ENCODE data around the gene STYXL1. TPM values are rescaled to one million over a fixed set of nuclear protein-coding genes. Genes with fewer than 3 reads are reported as not detected.

Gene STYXL1
- total RNA-seq, 6 experiments from 2014 or later, result 13.8 to 28.5 (median 21.2) TPM

GRCh38 chr7:75980430-75981202 lies 67.2 kb downstream of the STYXL1 start:
- Histone ChIP-seq H3K4me1 (peaks cover 0 to 31% (median 9%) of the 10 kb centered on the region in 4 donors), H3K36me3 (peaks cover 0 to 100% (median 69%) of the 10 kb centered on the region in 4 donors), H3K27ac (peak overlapping the region in 2 of 3 donors; percentile 74 to 75), H3K9me3 (no peaks in the 10 kb centered on the region), H3K27me3 (no peaks in the 10 kb centered on the region), H3K4me3 (no peak overlapping the region)
- intact Hi-C loops (cut with DNase I), result no loop called here
- DNase-seq, result peak in 1 of 3 donors; percentile 62
- peak; percentile 1 to 5 (median 2) for ATAC-seq
- WGBS (ENCODE audit: insufficient coverage, low coverage, low lambda C conversion rate, missing lambda C conversion rate), result 42% methylated on average over 5 of the region's 29 CpGs
- TF ChIP-seq CTCF (IDR thresholded peaks at IDR 0.05), result no peak

GRCh38 chr7:75979759-75980429 lies 67.9 kb downstream of the STYXL1 start:
- H3K4me3 ChIP-seq, result no peak overlapping the region
- peak; percentile 73 to 83 (median 79) for ATAC-seq
- TF ChIP-seq POLR2A (IDR thresholded peaks at IDR 0.05), result no peak
- TF ChIP-seq CTCF (IDR thresholded peaks at IDR 0.05), result no peak
- intact Hi-C loops (cut with DNase I), result no loop called here
- peaks cover 0 to 100% (median 64%) of the 10 kb centered on the region in 4 donors for H3K36me3 ChIP-seq
- 31% methylated on average over 3 of the region's 22 CpGs for WGBS (ENCODE audit: insufficient coverage, low coverage, low lambda C conversion rate, missing lambda C conversion rate)
- H3K4me1 ChIP-seq, result peaks cover 0 to 30% (median 8%) of the 10 kb centered on the region in 4 donors
- peak; percentile 91 to 96 (median 95) for DNase-seq
- H3K27ac ChIP-seq, result peak overlapping the region in 2 of 3 donors; percentile 74 to 75
- H3K27me3 ChIP-seq, result no peaks in the 10 kb centered on the region
- no peaks in the 10 kb centered on the region for H3K9me3 ChIP-seq

- DNase-seq (peak in 1 of 3 donors; percentile 41), ATAC-seq (no peak)
- Histone ChIP-seq H3K27me3 (no peaks in the 10 kb centered on the region), H3K27ac (no peak overlapping the region), H3K36me3 (peaks cover 0 to 100% (median 60%) of the 10 kb centered on the region in 4 donors), H3K4me3 (no peak overlapping the region), H3K9me3 (no peaks in the 10 kb centered on the region), H3K4me1 (peaks cover 0 to 30% (median 8%) of the 10 kb centered on the region in 4 donors)
- intact Hi-C loops (cut with DNase I), result no loop called here
- WGBS (ENCODE audit: insufficient coverage, low coverage, low lambda C conversion rate, missing lambda C conversion rate), result 83% methylated on average over 7 of the region's 8 CpGs
- TF ChIP-seq POLR2A (IDR thresholded peaks at IDR 0.05), result no peak
- no peak for TF ChIP-seq CTCF (IDR thresholded peaks at IDR 0.05)
Measured at GRCh38 chr7:75977743-75978142, 70.1 kb downstream of the STYXL1 start.

- Histone ChIP-seq H3K4me1 (peaks cover 0 to 49% (median 12%) of the 10 kb centered on the region in 4 donors), H3K27me3 (no peaks in the 10 kb centered on the region), H3K4me3 (no peak overlapping the region), H3K27ac (peak overlapping the region in 2 of 3 donors; percentile 57 to 79), H3K36me3 (peaks cover 0 to 74% (median 32%) of the 10 kb centered on the region in 4 donors), H3K9me3 (no peaks in the 10 kb centered on the region)
- TF ChIP-seq POLR2A (IDR thresholded peaks at IDR 0.05) (no peak), CTCF (IDR thresholded peaks at IDR 0.05) (peak in 1 of 4 donors; percentile 13)
- peak; percentile 36 to 45 (median 41) for ATAC-seq
- peak in 2 of 3 donors; percentile 72 to 74 for DNase-seq
- 45% methylated on average over 6 of the region's 19 CpGs for WGBS (ENCODE audit: insufficient coverage, low coverage, low lambda C conversion rate, missing lambda C conversion rate)
- intact Hi-C loops (cut with DNase I), result no loop called here
Measured at GRCh38 chr7:75971961-75972763, 75.6 kb downstream of the STYXL1 start.

All from right lobe of liver (tissue), 6 donors.